Ovary (tissue), 9 donors: ENCODE results near the gene TRIO. TPM values are rescaled to one million over a fixed set of nuclear protein-coding genes. Genes with fewer than 3 reads are reported as not detected.

ENCODE experiments used
- DNase-seq, 5 donors: peaks; one replicate each; pipeline ENCODE4 v3.0.0-alpha.2; 2019 to 2020
- H3K27ac ChIP-seq, 2 donors: fragments of 200-600 bp; one replicate each; pipeline versions ENCODE4 v1.5.1 to v1.8.0; 2019 to 2022
- H3K27me3 ChIP-seq: fragments of 200-600 bp; one replicate; pipeline ENCODE4 v1.8.0; 2022
- H3K36me3 ChIP-seq: fragments of 200-600 bp; sonication (generic); one replicate; pipeline ENCODE4 v1.5.1; 2019
- H3K4me1 ChIP-seq: one replicate; pipeline ENCODE4 v1.8.1; 2013; ENCODE audit warnings: mild to moderate bottlenecking, moderate library complexity; ENCODE audit not compliant: insufficient read depth
- H3K4me3 ChIP-seq: fragments of 200-600 bp; sonication (generic); one replicate; pipeline ENCODE4 v1.5.1; 2017
- H3K9me3 ChIP-seq, 2 donors: fragments of 200-600 bp in 1 of 2; sonication (generic) in 1 of 2; one replicate each; pipeline versions ENCODE4 v1.5.1 to v1.8.1; 2013 to 2019; ENCODE audit warnings: mild to moderate bottlenecking in 1 of 2, moderate library complexity in 1 of 2
- EP300 ChIP-seq: sonication (generic); formaldehyde crosslinking; IDR thresholded peaks from one replicate; pipeline ENCODE4 v1.6.1; 2017; ENCODE audit warnings: antibody characterized with exemption
- POLR2A ChIP-seq: fragments of 450-650 bp; IDR thresholded peaks from one replicate; pipeline ENCODE4 v1.6.1; 2017; ENCODE audit warnings: antibody characterized with exemption, mild to moderate bottlenecking, moderate library complexity
- WGBS, 3 donors: extraction: QIAGEN DNeasy Blood & Tissue Kit in 1 of 3; methylation state at CpG; one replicate each; pipeline versions ENCODE4 v1.1.5 to v1.1.7; 2013 to 2017; 5-methylcytosine and 5-hydroxymethylcytosine counted together
- intact Hi-C, 4 donors: fragments of 100-400 bp; cut with DNase I; formaldehyde crosslinking; loops; one replicate each; pipeline versions ENCODE4 v1.11.0 to v1.15.1; 2022 to 2023
- polyA plus RNA-seq, 2 donors: library from polyadenylated mRNA; stranded (reverse); fragments of 200-250 nt in 1 of 2; fragments of 350-450 nt in 1 of 2; fragmentation: Illumina TruSeq in 1 of 2; extraction: RNeasy Lipid Tissue Mini Kit (QIAGEN cat#74804) in 1 of 2; gene quantifications; one replicate each; pipeline ENCODE4 v1.2.3, GENCODE V29; 2013 to 2014
- total RNA-seq, 7 donors: library from RNA; depleted of rRNA in 2 of 7; stranded (reverse); fragments of >200 nt in 2 of 7; fragmentation: NEBNext Ultra II Directional in 3 of 7; extraction: Animal tissue kit (Norgen Biotek cat#: 25700) in 3 of 7; gene quantifications; one replicate each; pipeline versions ENCODE4 v1.1.0 to v1.2.4, GENCODE V29; 2016 to 2023
- TF ChIP-seq, protein P1 (sequence below), 3 donors: fragments of 450-650 bp in 2 of 3; fragments of 200-600 bp in 1 of 3; IDR thresholded peaks; one replicate each; pipeline versions ENCODE4 v1.5.1 to v1.8.0; 2016 to 2022; ENCODE audit warnings: antibody characterized with exemption in 3 of 3, mild to moderate bottlenecking in 1 of 3
- donor health status: DM: no; HTN: no; CAD: no; lungs with moderate emphysema.
- donor health status: DM: no; HTN: no; CAD: no.
- donor health status: Bipolar disorder and iron deficiency.
- donor health status: DM: yes; HTN: yes; CAD: no.
- donor health status: DM: no; HTN: no; CAD: no.
- donor health status: DM: yes; HTN: yes; CAD: no.

Gene TRIO
- total and polyA plus RNA-seq, 9 donors, result 58.4 to 268 (median 125) TPM

DNA sequence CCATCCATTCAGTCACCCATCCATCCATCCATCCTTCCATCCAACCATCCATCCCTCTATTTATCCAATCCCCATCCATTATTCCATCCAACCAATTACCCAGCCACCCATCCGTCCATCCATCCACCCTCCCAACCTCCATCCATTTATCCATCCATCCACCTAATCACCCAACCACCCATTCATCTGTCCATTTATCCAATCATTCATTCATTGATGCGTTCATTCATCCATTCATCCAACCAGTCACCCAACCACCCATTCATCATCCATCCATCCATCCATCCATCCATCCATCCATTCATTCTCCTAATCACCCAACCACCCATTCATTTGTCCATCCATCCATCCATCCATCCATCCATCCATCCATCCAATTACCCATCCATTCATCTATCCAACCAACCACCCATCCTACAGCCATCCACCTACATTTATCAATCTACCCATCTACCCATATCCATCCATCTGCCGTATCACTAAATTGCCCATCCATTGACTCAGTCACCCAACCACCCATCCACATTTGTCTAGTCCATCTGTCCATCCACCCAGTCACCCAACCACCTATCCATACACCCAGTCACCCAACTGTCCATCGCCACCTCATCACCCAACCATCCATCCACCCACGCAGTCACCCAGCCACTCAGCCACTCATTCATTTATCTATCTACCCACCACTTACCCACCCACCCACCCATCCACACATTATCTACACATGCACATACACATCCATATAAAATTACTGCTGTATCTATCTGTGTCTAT lies 165.4 kb downstream of the TRIO start:
- no peak for TF ChIP-seq EP300
- TF ChIP-seq, protein P1, sequence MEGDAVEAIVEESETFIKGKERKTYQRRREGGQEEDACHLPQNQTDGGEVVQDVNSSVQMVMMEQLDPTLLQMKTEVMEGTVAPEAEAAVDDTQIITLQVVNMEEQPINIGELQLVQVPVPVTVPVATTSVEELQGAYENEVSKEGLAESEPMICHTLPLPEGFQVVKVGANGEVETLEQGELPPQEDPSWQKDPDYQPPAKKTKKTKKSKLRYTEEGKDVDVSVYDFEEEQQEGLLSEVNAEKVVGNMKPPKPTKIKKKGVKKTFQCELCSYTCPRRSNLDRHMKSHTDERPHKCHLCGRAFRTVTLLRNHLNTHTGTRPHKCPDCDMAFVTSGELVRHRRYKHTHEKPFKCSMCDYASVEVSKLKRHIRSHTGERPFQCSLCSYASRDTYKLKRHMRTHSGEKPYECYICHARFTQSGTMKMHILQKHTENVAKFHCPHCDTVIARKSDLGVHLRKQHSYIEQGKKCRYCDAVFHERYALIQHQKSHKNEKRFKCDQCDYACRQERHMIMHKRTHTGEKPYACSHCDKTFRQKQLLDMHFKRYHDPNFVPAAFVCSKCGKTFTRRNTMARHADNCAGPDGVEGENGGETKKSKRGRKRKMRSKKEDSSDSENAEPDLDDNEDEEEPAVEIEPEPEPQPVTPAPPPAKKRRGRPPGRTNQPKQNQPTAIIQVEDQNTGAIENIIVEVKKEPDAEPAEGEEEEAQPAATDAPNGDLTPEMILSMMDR (IDR thresholded peaks at IDR 0.05), result no peak
- TF ChIP-seq POLR2A, result no peak
- no peaks in the 10 kb centered on the region for H3K36me3 ChIP-seq
- H3K4me3 ChIP-seq, result no peak overlapping the region
- DNase-seq, result no peak
- WGBS, 3 donors, result 97 to 100% (median 97%) methylated on average over 5 of the region's 5 CpGs
- no peaks in the 10 kb centered on the region for H3K9me3 ChIP-seq
- no peak overlapping the region for H3K27ac ChIP-seq
- no peaks in the 10 kb centered on the region for H3K27me3 ChIP-seq
- intact Hi-C loops, result no loop called here
- H3K4me1 ChIP-seq, result no peaks in the 10 kb centered on the region

GRCh38 chr5:14309199-14309598 lies 166.1 kb downstream of the TRIO start:
- DNase-seq, result no peak
- Histone ChIP-seq H3K27me3 (no peaks in the 10 kb centered on the region), H3K27ac (no peak overlapping the region), H3K36me3 (no peaks in the 10 kb centered on the region), H3K9me3 (no peaks in the 10 kb centered on the region), H3K4me1 (no peaks in the 10 kb centered on the region), H3K4me3 (no peak overlapping the region)
- TF ChIP-seq POLR2A (no peak), EP300 (no peak)
- TF ChIP-seq, protein P1 (IDR thresholded peaks at IDR 0.05), result no peak
- intact Hi-C loops, result no loop called here

GRCh38 chr5:14309878-14310531 lies 166.9 kb downstream of the TRIO start:
- intact Hi-C loops, result no loop called here
- WGBS, 3 donors, result 61 to 71% (median 71%) methylated on average over 8 of the region's 8 CpGs
- Histone ChIP-seq H3K36me3 (no peaks in the 10 kb centered on the region), H3K4me3 (no peak overlapping the region), H3K9me3 (no peaks in the 10 kb centered on the region), H3K27me3 (no peaks in the 10 kb centered on the region), H3K27ac (no peak overlapping the region), H3K4me1 (no peaks in the 10 kb centered on the region)
- TF ChIP-seq, protein P1 (IDR thresholded peaks at IDR 0.05), result no peak
- TF ChIP-seq EP300, result no peak
- no peak for TF ChIP-seq POLR2A
- no peak for DNase-seq

DNA sequence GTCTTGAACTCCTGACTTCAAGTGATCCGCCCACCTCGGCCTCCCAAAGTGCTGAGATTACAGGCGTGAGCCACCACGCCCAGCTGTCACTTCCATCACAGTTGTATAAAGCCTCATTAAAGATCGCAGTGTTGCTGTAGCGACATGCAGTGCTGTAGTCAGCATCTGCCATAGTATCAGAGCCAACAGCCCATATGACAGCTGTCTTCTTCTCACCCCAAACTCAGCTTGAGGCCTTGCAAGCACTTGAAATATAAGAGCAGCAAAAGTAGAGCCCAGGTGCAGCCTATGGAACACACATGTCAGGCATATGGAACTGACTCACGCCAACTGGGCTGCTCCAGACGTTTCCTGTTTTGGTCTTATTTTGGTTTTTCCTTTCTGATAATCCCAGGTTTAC lies 167.8 kb downstream of the TRIO start:
- intact Hi-C loops, result no loop called here
- H3K36me3 ChIP-seq, result no peaks in the 10 kb centered on the region

More for the DNA sequence above, 167.8 kb downstream of the TRIO start:
- DNase-seq, result no peak
- H3K4me1 ChIP-seq, result no peaks in the 10 kb centered on the region
- no peak for TF ChIP-seq POLR2A
- TF ChIP-seq, protein P1 (IDR thresholded peaks at IDR 0.05), result no peak
- no peak for TF ChIP-seq EP300
- no peaks in the 10 kb centered on the region for H3K27me3 ChIP-seq
- no peaks in the 10 kb centered on the region for H3K9me3 ChIP-seq
- H3K27ac ChIP-seq, result no peak overlapping the region
- H3K4me3 ChIP-seq, result no peak overlapping the region
- 94 to 96% (median 95%) methylated on average over 8 of the region's 8 CpGs for WGBS, 3 donors
